SK-N-SH treated with all-trans-retinoic acid at 6 μM for 48 hours (cell line): ENCODE measurements around the gene OTOG.

Source experiments
- ATAC-seq: fragments of 200-7000 bp; cut with Tn5 transposase; 3 replicates; pipeline ENCODE4 v1.9.1; 2020; ENCODE audit warnings: mild to moderate bottlenecking, moderate library complexity
- ARNTL ChIP-seq: fragments of 450-650 bp; formaldehyde crosslinking; IDR thresholded peaks from 2 replicates; pipeline ENCODE4 v1.5.0; 2020; ENCODE audit warnings: low read depth, mild to moderate bottlenecking, moderate library complexity, borderline replicate concordance
- BACH2 ChIP-seq: fragments of 250-450 bp; sonication (Bioruptor Pico); IDR thresholded peaks from 2 replicates; pipeline ENCODE4 v1.9.0; 2021; ENCODE audit warnings: mild to moderate bottlenecking, borderline replicate concordance
- CREB5 ChIP-seq: fragments of 250-450 bp; sonication (Bioruptor Pico); IDR thresholded peaks from 2 replicates; pipeline ENCODE4 v1.5.1; 2020; ENCODE audit warnings: low read depth, mild to moderate bottlenecking, moderate library complexity
- CSDC2 ChIP-seq: fragments of 250-450 bp; sonication (Bioruptor Pico); IDR thresholded peaks from 2 replicates; pipeline ENCODE4 v1.5.0; 2020; ENCODE audit warnings: mild to moderate bottlenecking, moderate library complexity
- ESRRG ChIP-seq: fragments of 250-450 bp; sonication (Bioruptor Pico); IDR thresholded peaks from 2 replicates; pipeline ENCODE4 v1.6.1; 2021; ENCODE audit warnings: mild to moderate bottlenecking
- GLIS3 ChIP-seq: fragments of 250-450 bp; sonication (Bioruptor Pico); IDR thresholded peaks from 2 replicates; pipeline ENCODE4 v1.5.0; 2020; ENCODE audit warnings: mild to moderate bottlenecking, moderate library complexity
- OSR1 ChIP-seq: fragments of 250-450 bp; sonication (Bioruptor Pico); IDR thresholded peaks from 2 replicates; pipeline ENCODE4 v1.8.0; 2022; ENCODE audit warnings: moderate library complexity, mild to moderate bottlenecking, inconsistent platforms
- POU6F1 ChIP-seq: fragments of 250-450 bp; sonication (Bioruptor Pico); IDR thresholded peaks from 2 replicates; pipeline ENCODE4 v1.8.0; 2021; ENCODE audit warnings: low read depth, mild to moderate bottlenecking, moderate library complexity, borderline replicate concordance
- PPARA ChIP-seq: fragments of 250-450 bp; sonication (Bioruptor Pico); IDR thresholded peaks from 2 replicates; pipeline ENCODE4 v1.5.0; 2020; ENCODE audit warnings: mild to moderate bottlenecking, borderline replicate concordance
- RARB ChIP-seq: fragments of 250-450 bp; sonication (Bioruptor Pico); IDR thresholded peaks from 2 replicates; pipeline ENCODE4 v1.8.0; 2021; ENCODE audit warnings: mild to moderate bottlenecking, moderate library complexity
- SNAI2 ChIP-seq: fragments of 250-450 bp; sonication (Bioruptor Pico); IDR thresholded peaks from 2 replicates; pipeline ENCODE4 v1.5.0; 2020; ENCODE audit warnings: mild to moderate bottlenecking, moderate library complexity
- TCF4 ChIP-seq: fragments of 250-450 bp; sonication (Bioruptor Pico); IDR thresholded peaks from 2 replicates; pipeline ENCODE4 v1.8.0; 2021; ENCODE audit warnings: mild to moderate bottlenecking, moderate library complexity, borderline replicate concordance
- TOX ChIP-seq: fragments of 250-450 bp; sonication (Bioruptor Pico); IDR thresholded peaks from 2 replicates; pipeline ENCODE4 v1.8.0; 2021; ENCODE audit warnings: mild to moderate bottlenecking, moderate library complexity, borderline replicate concordance
- ZC3H10 ChIP-seq: fragments of 250-450 bp; sonication (Bioruptor Pico); IDR thresholded peaks from 2 replicates; pipeline ENCODE4 v1.5.1; 2021; ENCODE audit warnings: mild to moderate bottlenecking, moderate library complexity
- ZFP3 ChIP-seq: fragments of 250-450 bp; sonication (Bioruptor Pico); IDR thresholded peaks from 2 replicates; pipeline ENCODE4 v1.5.0; 2020; ENCODE audit warnings: mild to moderate bottlenecking, moderate library complexity
- ZFP30 ChIP-seq: fragments of 450-650 bp; formaldehyde crosslinking; IDR thresholded peaks from 2 replicates; pipeline ENCODE4 v1.5.0; 2022; ENCODE audit warnings: mild to moderate bottlenecking, moderate library complexity
- ZNF565 ChIP-seq: fragments of 450-650 bp; formaldehyde crosslinking; conservative IDR thresholded peaks from 2 replicates; pipeline ENCODE4 v1.5.0; 2020; ENCODE audit warnings: low read depth, mild to moderate bottlenecking, moderate library complexity
- ZNF70 ChIP-seq: fragments of 450-650 bp; formaldehyde crosslinking; IDR thresholded peaks from 2 replicates; pipeline ENCODE4 v1.5.0; 2020; ENCODE audit warnings: mild to moderate bottlenecking, moderate library complexity
- ZNF8 ChIP-seq: fragments of 450-650 bp; formaldehyde crosslinking; IDR thresholded peaks from 2 replicates; pipeline ENCODE4 v1.5.0; 2020; ENCODE audit warnings: mild to moderate bottlenecking, moderate library complexity
- TF ChIP-seq, protein P1 (sequence below): fragments of 250-450 bp; sonication (Bioruptor Pico); IDR thresholded peaks from 2 replicates; pipeline ENCODE4 v1.8.0; 2020; ENCODE audit warnings: mild to moderate bottlenecking, moderate library complexity, borderline replicate concordance
- TF ChIP-seq, protein P2 (sequence below): fragments of 250-450 bp; sonication (Bioruptor Pico); IDR thresholded peaks from 2 replicates; pipeline ENCODE4 v1.5.1; 2021; ENCODE audit warnings: mild to moderate bottlenecking, moderate library complexity
- TF ChIP-seq, protein P3 (sequence below): fragments of 250-450 bp; sonication (Bioruptor Pico); IDR thresholded peaks from 2 replicates; pipeline ENCODE4 v1.5.0; 2020; ENCODE audit warnings: mild to moderate bottlenecking, moderate library complexity

The OTOG gene

DNA sequence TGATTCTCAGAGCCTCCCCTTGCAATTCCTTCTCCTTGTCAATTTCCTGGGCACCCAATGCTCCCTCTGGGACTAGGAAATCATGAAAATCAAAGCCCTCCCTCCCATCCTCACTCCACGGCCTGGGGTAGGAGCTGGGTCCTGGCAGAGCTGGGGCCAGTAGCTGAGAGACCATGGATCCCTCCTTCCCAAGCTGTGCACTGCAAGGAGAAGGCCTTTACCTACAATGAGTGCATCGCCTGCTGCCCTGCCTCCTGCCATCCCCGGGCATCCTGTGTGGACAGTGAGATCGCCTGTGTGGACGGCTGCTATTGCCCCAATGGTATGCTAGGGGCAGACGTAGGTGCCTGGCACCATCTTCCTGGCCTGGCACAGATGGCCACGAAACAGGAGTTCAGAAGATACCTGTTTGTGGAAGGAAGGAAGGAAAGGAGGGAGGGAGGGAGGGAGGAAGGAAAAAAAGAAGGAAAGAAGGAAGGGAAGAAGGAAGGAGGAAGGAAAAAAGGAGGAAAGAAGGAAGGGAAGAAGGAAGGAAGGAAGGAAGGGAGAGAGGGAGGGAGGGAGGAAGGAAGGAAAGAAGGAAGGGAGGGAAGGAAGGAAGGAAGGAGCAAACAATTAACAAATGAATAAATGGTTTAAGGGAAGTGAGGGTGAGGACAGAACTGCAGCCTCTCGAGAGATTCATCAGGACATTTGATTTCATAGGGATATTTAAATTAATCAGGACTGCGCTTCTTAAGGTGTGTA, 12.5 kb downstream of the OTOG start (continued):
- TF ChIP-seq ESRRG (CRISPR knock-in tag) (no peak), ZC3H10 (CRISPR knock-in tag) (no peak), GLIS3 (no peak)

DNA sequence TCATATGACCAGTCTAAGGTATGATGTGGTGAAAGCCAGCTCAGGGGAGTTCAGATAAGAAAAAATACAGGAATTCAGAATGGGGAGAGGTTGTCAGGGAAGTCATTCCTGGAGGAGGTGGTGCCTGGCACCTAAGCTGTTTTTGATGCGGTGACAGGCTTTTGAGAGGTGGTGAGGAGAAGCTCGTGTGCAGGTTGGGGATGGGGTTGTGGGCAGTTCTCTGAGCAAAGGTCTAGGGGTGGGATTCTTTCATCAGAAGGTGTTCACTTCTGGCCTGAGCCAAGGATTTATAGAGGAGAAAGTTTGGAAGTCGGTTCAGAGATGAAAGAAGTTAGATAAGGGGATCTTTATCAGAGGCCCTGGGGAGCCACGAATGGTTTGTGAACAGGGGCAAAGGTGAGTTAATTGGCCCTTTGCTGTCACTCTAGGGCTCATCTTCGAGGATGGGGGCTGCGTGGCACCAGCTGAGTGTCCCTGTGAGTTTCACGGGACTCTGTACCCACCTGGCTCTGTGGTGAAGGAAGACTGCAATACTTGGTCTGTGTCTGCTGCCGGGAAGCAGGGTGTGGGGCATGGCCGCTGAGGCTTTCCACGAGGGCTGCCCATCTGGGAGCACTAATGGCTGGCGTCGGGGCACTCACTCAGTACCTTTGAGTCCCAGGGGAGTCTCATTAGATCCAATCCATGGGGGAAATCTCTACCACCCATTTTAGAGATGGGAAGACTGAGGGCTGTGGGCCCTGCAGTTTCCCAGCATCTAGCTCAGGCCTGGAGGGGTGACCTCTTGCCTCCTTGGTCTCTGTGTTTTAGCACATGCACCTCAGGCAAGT, 13.4 kb downstream of the OTOG start:
- ATAC-seq = no peak
- TF ChIP-seq OSR1 (CRISPR knock-in tag) = no peak
- TF ChIP-seq ZC3H10 (CRISPR knock-in tag) = no peak
- TF ChIP-seq BACH2 (CRISPR knock-in tag) = no peak
- TF ChIP-seq, protein P1, sequence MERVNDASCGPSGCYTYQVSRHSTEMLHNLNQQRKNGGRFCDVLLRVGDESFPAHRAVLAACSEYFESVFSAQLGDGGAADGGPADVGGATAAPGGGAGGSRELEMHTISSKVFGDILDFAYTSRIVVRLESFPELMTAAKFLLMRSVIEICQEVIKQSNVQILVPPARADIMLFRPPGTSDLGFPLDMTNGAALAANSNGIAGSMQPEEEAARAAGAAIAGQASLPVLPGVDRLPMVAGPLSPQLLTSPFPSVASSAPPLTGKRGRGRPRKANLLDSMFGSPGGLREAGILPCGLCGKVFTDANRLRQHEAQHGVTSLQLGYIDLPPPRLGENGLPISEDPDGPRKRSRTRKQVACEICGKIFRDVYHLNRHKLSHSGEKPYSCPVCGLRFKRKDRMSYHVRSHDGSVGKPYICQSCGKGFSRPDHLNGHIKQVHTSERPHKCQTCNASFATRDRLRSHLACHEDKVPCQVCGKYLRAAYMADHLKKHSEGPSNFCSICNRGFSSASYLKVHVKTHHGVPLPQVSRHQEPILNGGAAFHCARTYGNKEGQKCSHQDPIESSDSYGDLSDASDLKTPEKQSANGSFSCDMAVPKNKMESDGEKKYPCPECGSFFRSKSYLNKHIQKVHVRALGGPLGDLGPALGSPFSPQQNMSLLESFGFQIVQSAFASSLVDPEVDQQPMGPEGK (CRISPR knock-in tag) = no peak
- no peak for TF ChIP-seq POU6F1 (CRISPR knock-in tag)
- TF ChIP-seq ARNTL (CRISPR knock-in tag) = no peak
- no peak for TF ChIP-seq ZNF565 (CRISPR knock-in tag)
- no peak for TF ChIP-seq ZFP30 (CRISPR knock-in tag)
- TF ChIP-seq ZFP3 = no peak
- no peak for TF ChIP-seq ZNF8 (CRISPR knock-in tag)
- no peak for TF ChIP-seq CREB5 (CRISPR knock-in tag)
- TF ChIP-seq PPARA (CRISPR knock-in tag) = no peak
- TF ChIP-seq, protein P2, sequence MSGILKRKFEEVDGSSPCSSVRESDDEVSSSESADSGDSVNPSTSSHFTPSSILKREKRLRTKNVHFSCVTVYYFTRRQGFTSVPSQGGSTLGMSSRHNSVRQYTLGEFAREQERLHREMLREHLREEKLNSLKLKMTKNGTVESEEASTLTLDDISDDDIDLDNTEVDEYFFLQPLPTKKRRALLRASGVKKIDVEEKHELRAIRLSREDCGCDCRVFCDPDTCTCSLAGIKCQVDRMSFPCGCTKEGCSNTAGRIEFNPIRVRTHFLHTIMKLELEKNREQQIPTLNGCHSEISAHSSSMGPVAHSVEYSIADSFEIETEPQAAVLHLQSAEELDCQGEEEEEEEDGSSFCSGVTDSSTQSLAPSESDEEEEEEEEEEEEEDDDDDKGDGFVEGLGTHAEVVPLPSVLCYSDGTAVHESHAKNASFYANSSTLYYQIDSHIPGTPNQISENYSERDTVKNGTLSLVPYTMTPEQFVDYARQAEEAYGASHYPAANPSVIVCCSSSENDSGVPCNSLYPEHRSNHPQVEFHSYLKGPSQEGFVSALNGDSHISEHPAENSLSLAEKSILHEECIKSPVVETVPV (CRISPR knock-in tag) = no peak
- no peak for TF ChIP-seq SNAI2 (CRISPR knock-in tag)
- no peak for TF ChIP-seq ESRRG (CRISPR knock-in tag)
- TF ChIP-seq TCF4 = no peak

DNA sequence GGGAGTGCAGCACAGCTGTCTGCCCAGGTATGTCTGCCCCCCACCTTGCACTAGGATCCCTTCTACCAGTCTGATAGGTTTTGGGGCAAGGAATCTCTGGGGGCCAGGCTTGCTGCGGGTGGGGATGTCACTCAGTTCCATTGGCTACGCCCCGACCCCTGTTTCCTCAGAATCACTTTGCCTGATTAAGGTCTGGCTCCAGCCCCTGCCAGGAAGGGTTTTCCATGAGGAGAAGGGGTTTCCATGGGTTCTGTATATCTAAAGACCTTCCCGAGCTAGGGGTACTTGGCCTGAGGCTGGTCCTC, 14.0 kb downstream of the OTOG start:
- TF ChIP-seq, protein P3, sequence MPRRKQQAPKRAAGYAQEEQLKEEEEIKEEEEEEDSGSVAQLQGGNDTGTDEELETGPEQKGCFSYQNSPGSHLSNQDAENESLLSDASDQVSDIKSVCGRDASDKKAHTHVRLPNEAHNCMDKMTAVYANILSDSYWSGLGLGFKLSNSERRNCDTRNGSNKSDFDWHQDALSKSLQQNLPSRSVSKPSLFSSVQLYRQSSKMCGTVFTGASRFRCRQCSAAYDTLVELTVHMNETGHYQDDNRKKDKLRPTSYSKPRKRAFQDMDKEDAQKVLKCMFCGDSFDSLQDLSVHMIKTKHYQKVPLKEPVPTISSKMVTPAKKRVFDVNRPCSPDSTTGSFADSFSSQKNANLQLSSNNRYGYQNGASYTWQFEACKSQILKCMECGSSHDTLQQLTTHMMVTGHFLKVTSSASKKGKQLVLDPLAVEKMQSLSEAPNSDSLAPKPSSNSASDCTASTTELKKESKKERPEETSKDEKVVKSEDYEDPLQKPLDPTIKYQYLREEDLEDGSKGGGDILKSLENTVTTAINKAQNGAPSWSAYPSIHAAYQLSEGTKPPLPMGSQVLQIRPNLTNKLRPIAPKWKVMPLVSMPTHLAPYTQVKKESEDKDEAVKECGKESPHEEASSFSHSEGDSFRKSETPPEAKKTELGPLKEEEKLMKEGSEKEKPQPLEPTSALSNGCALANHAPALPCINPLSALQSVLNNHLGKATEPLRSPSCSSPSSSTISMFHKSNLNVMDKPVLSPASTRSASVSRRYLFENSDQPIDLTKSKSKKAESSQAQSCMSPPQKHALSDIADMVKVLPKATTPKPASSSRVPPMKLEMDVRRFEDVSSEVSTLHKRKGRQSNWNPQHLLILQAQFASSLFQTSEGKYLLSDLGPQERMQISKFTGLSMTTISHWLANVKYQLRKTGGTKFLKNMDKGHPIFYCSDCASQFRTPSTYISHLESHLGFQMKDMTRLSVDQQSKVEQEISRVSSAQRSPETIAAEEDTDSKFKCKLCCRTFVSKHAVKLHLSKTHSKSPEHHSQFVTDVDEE (CRISPR knock-in tag) = no peak
- TF ChIP-seq PPARA (CRISPR knock-in tag) (no peak), ESRRG (CRISPR knock-in tag) (no peak), ZFP3 (no peak), SNAI2 (CRISPR knock-in tag) (no peak), ZNF70 (CRISPR knock-in tag) (no peak), TOX (CRISPR knock-in tag) (no peak), RARB (CRISPR knock-in tag) (no peak), CSDC2 (CRISPR knock-in tag) (no peak), TCF4 (no peak), ZC3H10 (CRISPR knock-in tag) (no peak)
- TF ChIP-seq, protein P2 (CRISPR knock-in tag) = no peak
- ATAC-seq = no peak
